Fibroblast of pulmonary artery (primary cell): ENCODE results near the gene SBK2.
"Not testable (repeated sequence)": the region's sequence is repeated elsewhere in the genome, so short reads cannot be mapped to it uniquely, and the experiment has no call there.

ENCODE experiments used
- DNase-seq: peaks from one replicate; pipeline ENCODE4 v3.0.0-alpha.2; 2010; ENCODE audit warnings: low read depth
- H3K4me3 ChIP-seq: replicated peaks from 2 replicates; pipeline ENCODE4 v1.5.1; 2011; ENCODE audit warnings: low read depth, mild to moderate bottlenecking, control low read depth, low read length, moderate library complexity
- TF ChIP-seq, protein P1 (sequence below): IDR thresholded peaks from 2 replicates; pipeline ENCODE4 v1.5.1; 2011; ENCODE audit warnings: mild to moderate bottlenecking, control low read depth, low read length, inconsistent platforms; ENCODE audit errors: missing control alignments

SBK2 gene

DNA sequence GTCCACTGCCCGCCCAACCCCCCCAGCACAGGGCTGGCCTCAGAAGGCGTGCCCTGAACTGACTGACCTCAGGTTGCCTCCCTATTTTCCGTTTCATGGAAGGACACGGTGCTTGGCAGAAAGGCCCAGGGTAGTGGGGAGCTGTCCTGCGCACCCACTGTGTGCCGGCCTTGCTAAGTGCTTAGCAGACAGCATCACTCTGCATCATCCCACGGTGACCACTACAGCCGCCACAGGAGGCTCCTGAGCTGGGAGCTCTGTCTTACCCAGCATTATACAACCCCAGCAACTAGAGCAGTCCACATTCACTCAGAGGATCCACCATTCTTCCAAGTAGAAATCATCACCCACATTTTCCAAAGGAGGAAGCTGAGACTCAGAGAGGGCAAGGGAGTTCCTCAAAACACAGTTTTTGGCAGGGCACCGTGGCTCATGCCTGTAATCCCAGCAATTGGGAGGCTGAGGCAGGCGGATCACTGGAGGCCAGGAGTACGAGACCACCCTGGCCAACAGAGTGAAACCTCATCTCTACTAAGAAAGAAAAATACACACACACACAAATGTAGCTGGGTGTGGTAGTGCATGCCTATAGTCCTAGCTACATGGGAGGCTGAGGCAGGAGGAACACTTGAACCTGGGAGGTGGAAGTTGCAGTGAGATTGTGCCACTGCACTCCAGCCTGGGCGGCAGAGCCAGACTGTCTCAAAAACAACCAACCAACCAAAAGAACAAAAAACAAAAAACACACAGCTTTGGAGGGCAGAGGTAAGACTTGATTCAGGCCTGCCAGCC, 1.6 kb downstream of the SBK2 start:
- TF ChIP-seq, protein P1, sequence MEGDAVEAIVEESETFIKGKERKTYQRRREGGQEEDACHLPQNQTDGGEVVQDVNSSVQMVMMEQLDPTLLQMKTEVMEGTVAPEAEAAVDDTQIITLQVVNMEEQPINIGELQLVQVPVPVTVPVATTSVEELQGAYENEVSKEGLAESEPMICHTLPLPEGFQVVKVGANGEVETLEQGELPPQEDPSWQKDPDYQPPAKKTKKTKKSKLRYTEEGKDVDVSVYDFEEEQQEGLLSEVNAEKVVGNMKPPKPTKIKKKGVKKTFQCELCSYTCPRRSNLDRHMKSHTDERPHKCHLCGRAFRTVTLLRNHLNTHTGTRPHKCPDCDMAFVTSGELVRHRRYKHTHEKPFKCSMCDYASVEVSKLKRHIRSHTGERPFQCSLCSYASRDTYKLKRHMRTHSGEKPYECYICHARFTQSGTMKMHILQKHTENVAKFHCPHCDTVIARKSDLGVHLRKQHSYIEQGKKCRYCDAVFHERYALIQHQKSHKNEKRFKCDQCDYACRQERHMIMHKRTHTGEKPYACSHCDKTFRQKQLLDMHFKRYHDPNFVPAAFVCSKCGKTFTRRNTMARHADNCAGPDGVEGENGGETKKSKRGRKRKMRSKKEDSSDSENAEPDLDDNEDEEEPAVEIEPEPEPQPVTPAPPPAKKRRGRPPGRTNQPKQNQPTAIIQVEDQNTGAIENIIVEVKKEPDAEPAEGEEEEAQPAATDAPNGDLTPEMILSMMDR: no peak
- no peak overlapping the region for H3K4me3 ChIP-seq
- DNase-seq: no peak

DNA sequence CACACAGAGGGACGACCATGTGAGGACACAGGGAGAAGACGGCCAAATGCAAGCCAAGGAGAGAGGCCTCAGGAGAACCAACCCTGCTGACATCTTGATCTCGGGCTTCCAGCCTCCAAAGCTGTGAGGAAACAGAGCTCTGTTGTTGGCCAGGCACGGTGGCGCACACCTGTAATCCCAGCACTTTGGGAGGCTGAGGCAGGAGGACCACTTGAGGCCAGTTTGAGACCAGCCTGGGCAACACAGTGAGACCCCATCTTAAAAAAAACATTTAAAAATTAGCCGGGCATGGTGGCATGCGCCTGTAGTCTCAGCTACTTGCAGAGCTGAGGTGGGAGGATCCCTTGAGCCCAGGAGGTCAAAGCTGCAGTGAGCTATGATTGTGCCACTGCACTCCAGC, 2.7 kb downstream of the SBK2 start:
- H3K4me3 ChIP-seq, DNase-seq: not testable (repeated sequence)

DNA sequence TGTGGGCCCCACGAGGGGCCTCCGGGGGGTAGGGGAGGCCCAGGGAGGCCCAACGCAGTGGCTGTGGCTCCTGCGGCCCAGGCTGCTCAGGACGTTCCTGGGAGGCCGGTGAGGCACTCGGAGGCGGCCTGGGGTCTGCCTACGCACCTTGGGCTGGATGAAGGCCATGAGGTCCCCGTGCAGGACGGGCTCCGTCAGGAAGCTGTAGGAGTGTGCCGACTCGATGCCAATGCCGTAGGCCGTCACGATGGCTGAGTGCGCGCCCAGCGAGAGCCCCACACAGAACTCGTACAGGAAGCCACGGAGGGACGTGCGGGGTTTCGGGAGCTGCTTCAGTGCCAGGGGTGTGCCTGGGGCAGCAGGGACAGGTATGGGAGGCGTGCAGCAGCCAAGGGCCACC, 5.9 kb downstream of the SBK2 start:
- no peak for DNase-seq
- TF ChIP-seq, protein P1: no peak
- H3K4me3 ChIP-seq: no peak overlapping the region

DNA sequence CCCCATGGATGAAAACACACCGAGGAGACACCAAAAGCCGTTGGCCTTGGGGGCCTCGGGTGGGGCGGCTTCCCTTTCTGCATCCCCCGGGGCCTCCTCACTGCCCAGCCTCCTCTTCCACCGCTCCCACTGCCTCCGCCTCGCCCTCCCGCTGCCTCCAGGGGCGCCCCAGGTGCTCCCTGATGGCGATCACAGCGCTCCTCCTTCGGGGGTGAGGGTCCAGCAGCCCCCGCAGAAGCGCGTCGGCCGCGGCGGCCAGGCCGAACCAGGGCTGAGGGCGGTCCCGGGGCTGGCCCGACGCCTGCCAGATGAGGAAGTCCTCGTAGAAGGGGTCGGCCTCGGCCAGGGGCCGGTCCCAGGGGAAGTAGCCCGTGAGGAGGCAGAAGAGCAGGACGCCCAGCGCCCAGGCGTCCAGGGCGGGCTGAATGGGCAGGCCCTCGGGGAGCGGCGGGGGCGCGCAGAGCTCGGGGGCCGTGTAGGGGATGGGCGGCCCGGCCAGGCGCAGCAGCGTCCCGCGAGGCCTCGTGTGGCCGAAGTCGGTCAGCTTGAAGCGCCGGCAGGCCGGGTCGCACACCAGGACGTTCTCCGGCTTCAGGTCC, 7.2 kb downstream of the SBK2 start:
- no peak for DNase-seq
- no peak overlapping the region for H3K4me3 ChIP-seq
- TF ChIP-seq, protein P1: no peak

DNA sequence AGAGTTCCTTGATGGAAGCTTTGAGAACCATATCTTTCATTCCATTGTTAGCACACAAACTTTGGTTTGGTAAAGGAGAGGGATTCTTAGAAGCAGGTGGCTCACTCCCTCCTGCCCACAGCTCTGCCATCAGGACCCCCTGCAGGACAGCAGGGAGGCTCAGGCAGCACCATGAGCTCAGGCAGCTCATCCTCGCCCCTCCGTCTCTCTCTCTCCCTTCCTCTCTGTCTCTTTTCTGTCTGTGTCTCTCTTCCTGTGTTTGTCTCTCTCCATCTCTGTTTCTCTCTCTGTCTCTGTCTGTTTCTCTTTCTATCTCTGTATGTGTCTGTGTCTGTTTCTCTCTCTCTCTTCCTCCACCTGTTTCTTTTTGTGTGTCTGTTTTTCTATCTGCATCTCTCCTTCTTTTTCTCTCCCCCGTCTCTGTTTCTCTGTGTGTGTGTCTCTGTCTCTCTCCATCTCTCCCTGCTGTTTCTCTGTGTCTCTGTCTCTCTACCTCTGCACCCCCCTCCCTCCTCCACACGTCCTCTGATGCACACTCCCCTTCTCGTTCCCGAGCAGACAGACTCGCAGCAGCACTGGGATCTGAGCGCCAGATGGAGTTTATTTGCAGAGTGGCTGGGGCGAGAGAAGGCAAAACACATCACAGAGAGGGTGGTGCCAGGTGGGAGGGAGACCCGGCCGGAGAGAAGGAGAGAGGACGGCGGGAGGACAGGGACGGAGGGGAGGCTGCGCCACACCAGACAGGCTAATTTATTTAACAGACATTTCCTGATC, 8.7 kb downstream of the SBK2 start:
- DNase-seq: no peak
- H3K4me3 ChIP-seq: no peak overlapping the region
- TF ChIP-seq, protein P1: no peak

DNA sequence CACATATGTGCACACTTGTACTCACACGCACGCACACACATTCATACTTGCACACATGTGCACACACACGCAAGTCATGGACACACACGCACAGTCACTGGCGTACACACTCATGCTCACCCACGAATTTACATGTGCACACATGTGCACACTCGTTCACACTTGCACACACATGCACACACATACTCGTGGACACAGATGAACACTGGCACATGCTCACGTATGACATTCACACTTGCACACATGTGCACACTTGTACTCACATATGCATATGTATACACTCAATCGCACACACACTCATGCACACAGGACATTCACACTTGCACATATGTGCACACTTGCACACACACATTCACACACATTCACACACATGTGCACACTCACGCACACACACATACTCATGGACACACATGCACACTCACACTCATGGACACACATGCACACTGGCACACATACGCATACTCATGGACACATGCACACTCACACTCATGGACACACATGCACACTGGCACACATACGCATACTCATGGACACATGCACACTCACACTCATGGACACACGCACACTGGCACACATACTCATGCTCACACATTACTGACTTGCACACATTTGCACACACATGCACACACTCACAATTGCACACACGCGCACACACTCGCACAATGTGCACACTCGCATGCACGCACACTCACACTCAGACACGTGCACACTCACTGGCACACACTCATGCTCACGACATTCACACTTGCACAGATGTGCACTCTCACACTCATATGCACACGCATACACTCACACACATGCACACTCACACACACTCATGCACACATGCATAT, 9.5 kb downstream of the SBK2 start:
- no peak overlapping the region for H3K4me3 ChIP-seq
- DNase-seq: no peak
- TF ChIP-seq, protein P1: no peak
